ENCODE results near the gene ZNF317. TPM values are rescaled to one million over a fixed set of nuclear protein-coding genes. Genes with fewer than 3 reads are reported as not detected.

ZNF317 gene
- total RNA-seq = 14.0 TPM
- polyA plus RNA-seq = 17.0 TPM

DNA sequence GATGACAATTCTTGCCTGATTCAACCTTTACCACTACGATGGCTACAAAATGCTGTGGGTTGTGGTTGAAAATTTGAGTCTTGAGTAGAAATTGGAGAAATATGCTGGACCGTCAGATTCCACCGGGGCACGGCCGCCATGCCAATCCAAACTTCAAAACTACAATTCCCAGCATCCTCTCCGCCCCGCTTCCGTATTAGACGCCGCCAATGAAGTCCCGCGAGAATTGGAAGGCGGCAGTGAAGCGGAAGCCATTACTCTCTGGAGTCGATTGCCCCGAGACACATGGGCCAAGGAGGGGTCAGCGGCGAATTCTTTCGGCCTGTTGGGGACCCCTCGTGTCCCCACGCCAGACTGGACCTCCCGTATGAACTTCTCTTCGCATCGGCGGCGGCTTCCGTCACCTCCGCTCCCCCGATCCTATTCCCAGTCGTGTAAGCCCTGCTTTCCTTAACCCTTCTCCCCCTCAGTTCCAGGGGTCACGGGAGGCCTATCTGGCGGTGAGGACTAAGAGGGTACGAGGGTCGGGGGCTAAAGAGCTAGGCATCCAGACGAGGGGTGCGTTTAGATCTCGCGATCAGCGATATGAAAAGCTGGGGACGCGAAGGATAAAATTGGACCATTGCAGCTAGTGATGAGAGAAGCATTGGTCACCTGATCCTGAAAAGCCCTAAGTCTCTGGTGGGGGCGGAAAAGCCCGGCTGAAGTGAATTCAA, at the start of gene ZNF317:
Gene ZNF317 (plus strand): TSS at position 239 of the 716 bp plus-strand sequence. CDS start 15,620 bp downstream, outside the sequence.
- peak within 1 kb of the TSS; percentile 70 for H3K4me3 ChIP-seq (ENCODE audit: low read depth, low read length)
- H3K36me3 ChIP-seq (ENCODE audit: insufficient read depth) = no peaks in the 10 kb centered on the region
- H3K4me1 ChIP-seq (ENCODE audit: insufficient read depth) = no peaks in the 10 kb centered on the region
- peak within 1 kb of the TSS; percentile 44 for H3K27ac ChIP-seq (ENCODE audit: low read depth)
- peak; percentile 92 for DNase-seq (ENCODE audit: extremely low spot score)
- WGBS = under 1% methylated on average over 43 of the region's 43 CpGs

- Histone ChIP-seq H3K4me3 (ENCODE audit: low read depth, low read length) (no peak within 1 kb of the TSS), H3K4me1 (ENCODE audit: insufficient read depth) (no peaks in the 10 kb centered on the region), H3K36me3 (ENCODE audit: insufficient read depth) (no peaks in the 10 kb centered on the region), H3K27ac (ENCODE audit: low read depth) (no peak within 1 kb of the TSS)
- 58% methylated on average over 8 of the region's 8 CpGs for WGBS
- DNase-seq (ENCODE audit: extremely low spot score) = no peak
Observed at GRCh38 chr19:9107375-9107774, 32.8 kb upstream of the ZNF317 start, which contains the start of gene OR7G2. TSS of gene OR7G2 (minus strand) at chr19:9107475. CDS start at chr19:9103243, 4,232 bp downstream.

DNA sequence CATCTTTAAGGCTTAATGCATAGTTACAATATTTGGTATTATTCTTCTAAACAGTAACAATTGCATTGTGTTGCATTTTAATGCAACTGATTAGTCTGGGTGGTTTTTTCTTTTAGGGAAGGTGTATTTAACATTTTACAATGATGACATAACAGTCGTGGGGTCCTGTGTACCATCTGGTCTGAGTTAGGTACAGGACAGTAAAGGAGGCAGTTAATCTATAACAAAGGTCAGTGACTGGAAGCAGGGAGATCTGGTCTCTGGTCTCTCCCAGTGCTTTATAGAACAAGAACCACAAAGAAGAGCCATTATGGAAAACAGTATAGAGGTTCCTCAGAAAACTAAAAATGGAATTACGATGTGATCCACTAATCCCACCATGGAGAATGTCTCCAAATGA, 30.2 kb upstream of the ZNF317 start:
- no peak overlapping the region for H3K4me3 ChIP-seq (ENCODE audit: low read depth, low read length)
- H3K4me1 ChIP-seq (ENCODE audit: insufficient read depth) = no peaks in the 10 kb centered on the region
- 40% methylated on average over 2 of the region's 2 CpGs for WGBS
- H3K36me3 ChIP-seq (ENCODE audit: insufficient read depth) = no peaks in the 10 kb centered on the region
- no peak for DNase-seq (ENCODE audit: extremely low spot score)
- no peak overlapping the region for H3K27ac ChIP-seq (ENCODE audit: low read depth)

GRCh38 chr19:9115307-9115813, 24.8 kb upstream of the ZNF317 start, which contains the start of gene OR7G1:
TSS of gene OR7G1 (minus strand) at chr19:9115763. CDS start at chr19:9115763, 0 bp downstream.
- no peaks in the 10 kb centered on the region for H3K4me1 ChIP-seq (ENCODE audit: insufficient read depth)
- WGBS = 91% methylated on average over 2 of the region's 2 CpGs
- DNase-seq (ENCODE audit: extremely low spot score) = no peak
- no peak within 1 kb of the TSS for H3K4me3 ChIP-seq (ENCODE audit: low read depth, low read length)
- no peaks in the 10 kb centered on the region for H3K36me3 ChIP-seq (ENCODE audit: insufficient read depth)
- no peak within 1 kb of the TSS for H3K27ac ChIP-seq (ENCODE audit: low read depth)

GRCh38 chr19:9116547-9116946, 23.6 kb upstream of the ZNF317 start:
- Histone ChIP-seq H3K36me3 (ENCODE audit: insufficient read depth) (no peaks in the 10 kb centered on the region), H3K4me3 (ENCODE audit: low read depth, low read length) (no peak overlapping the region), H3K27ac (ENCODE audit: low read depth) (no peak overlapping the region), H3K4me1 (ENCODE audit: insufficient read depth) (no peaks in the 10 kb centered on the region)
- WGBS = 59% methylated on average over 5 of the region's 5 CpGs
- DNase-seq (ENCODE audit: extremely low spot score) = no peak

DNA sequence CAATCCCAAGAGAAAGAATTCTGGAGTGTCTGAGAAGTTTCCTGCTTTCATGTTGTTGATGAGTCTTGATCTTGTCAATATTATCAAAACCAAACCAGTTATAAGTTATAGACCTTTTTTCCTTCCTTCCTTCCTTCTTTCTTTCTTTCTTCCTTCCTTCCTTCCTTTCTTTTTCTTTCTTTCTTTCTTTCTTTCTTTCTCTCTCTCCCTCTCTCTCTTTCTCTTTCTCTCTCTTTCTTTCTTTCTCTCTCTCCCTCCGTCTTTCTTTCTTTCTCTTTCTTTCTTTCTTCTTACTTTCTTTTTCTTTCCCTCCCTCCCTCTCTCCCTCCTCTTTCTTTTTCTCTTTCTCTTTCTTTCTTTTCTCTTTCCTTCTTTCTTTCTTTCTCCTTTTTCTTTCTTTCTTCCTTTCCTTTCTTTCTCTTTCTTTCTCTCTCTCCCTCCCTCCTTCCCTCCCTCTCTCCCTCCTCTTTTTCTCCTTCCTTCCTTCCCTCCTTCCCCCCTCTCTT, 13.2 kb upstream of the ZNF317 start, which contains the start of gene OR7G3:
Gene OR7G3 (minus strand): TSS at position 51 of the 506 bp plus-strand sequence. CDS start 0 bp downstream, at position 51.
- no peak within 1 kb of the TSS for H3K27ac ChIP-seq (ENCODE audit: low read depth)
- no peaks in the 10 kb centered on the region for H3K36me3 ChIP-seq (ENCODE audit: insufficient read depth)
- no peak within 1 kb of the TSS for H3K4me3 ChIP-seq (ENCODE audit: low read depth, low read length)
- WGBS = 80% methylated on average over 1 of the region's 1 CpG
- H3K4me1 ChIP-seq (ENCODE audit: insufficient read depth) = no peaks in the 10 kb centered on the region
- no peak for DNase-seq (ENCODE audit: extremely low spot score)

GRCh38 chr19:9128171-9128570, 12.0 kb upstream of the ZNF317 start:
- Histone ChIP-seq H3K4me3 (ENCODE audit: low read depth, low read length) (no peak overlapping the region), H3K36me3 (ENCODE audit: insufficient read depth) (no peaks in the 10 kb centered on the region), H3K27ac (ENCODE audit: low read depth) (no peak overlapping the region), H3K4me1 (ENCODE audit: insufficient read depth) (no peaks in the 10 kb centered on the region)
- no peak for DNase-seq (ENCODE audit: extremely low spot score)
- WGBS = 70% methylated on average over 3 of the region's 3 CpGs

- no peak for DNase-seq (ENCODE audit: extremely low spot score)
- H3K4me1 ChIP-seq (ENCODE audit: insufficient read depth) = no peaks in the 10 kb centered on the region
- H3K27ac ChIP-seq (ENCODE audit: low read depth) = no peak overlapping the region
- no peak overlapping the region for H3K4me3 ChIP-seq (ENCODE audit: low read depth, low read length)
- WGBS = 45% methylated on average over 1 of the region's 1 CpG
- no peaks in the 10 kb centered on the region for H3K36me3 ChIP-seq (ENCODE audit: insufficient read depth)
Observed at GRCh38 chr19:9130965-9131364, 9.2 kb upstream of the ZNF317 start.

GRCh38 chr19:9132422-9132821, 7.8 kb upstream of the ZNF317 start:
- H3K4me3 ChIP-seq (ENCODE audit: low read depth, low read length) = no peak overlapping the region
- DNase-seq (ENCODE audit: extremely low spot score) = no peak
- WGBS = 63% methylated on average over 5 of the region's 5 CpGs
- no peaks in the 10 kb centered on the region for H3K36me3 ChIP-seq (ENCODE audit: insufficient read depth)
- no peaks in the 10 kb centered on the region for H3K4me1 ChIP-seq (ENCODE audit: insufficient read depth)
- no peak overlapping the region for H3K27ac ChIP-seq (ENCODE audit: low read depth)

DNA sequence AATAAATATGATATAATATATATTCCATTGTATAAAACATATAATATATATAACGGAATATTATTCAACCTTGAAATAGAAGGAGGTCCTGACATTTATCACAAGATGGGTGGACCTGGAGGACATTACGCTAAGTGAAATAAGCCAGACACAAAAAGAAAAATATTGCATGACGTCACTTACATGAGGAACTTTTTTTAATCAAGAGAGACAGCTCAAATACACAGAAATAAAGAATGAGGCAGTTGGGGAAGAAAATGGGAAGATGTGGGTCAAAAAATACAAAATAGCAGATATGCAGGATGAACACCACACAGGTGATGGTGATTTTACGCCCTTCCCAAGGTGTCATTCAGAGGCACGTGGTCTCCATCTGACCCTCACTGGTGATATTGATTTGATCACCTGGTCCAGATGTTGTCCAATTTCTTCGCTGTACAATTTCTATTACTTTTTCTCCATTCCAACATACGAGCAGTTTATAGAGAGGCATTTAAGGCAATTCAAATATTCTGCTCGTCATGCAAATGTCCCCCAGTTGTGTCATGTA, 513 bp upstream of the ZNF317 start:
- no peak for DNase-seq (ENCODE audit: extremely low spot score)
- WGBS = 30% methylated on average over 8 of the region's 8 CpGs
- Histone ChIP-seq H3K27ac (ENCODE audit: low read depth) (peak overlapping the region; percentile 43), H3K4me3 (ENCODE audit: low read depth, low read length) (peak overlapping the region; percentile 70), H3K4me1 (ENCODE audit: insufficient read depth) (no peaks in the 10 kb centered on the region), H3K36me3 (ENCODE audit: insufficient read depth) (no peaks in the 10 kb centered on the region)

GRCh38 chr19:9144920-9145319, 4.7 kb downstream of the ZNF317 start:
- DNase-seq (ENCODE audit: extremely low spot score) = no peak
- no peak overlapping the region for H3K4me3 ChIP-seq (ENCODE audit: low read depth, low read length)
- WGBS = 97% methylated on average over 5 of the region's 5 CpGs
- H3K4me1 ChIP-seq (ENCODE audit: insufficient read depth) = no peaks in the 10 kb centered on the region
- H3K36me3 ChIP-seq (ENCODE audit: insufficient read depth) = no peaks in the 10 kb centered on the region
- no peak overlapping the region for H3K27ac ChIP-seq (ENCODE audit: low read depth)

DNA sequence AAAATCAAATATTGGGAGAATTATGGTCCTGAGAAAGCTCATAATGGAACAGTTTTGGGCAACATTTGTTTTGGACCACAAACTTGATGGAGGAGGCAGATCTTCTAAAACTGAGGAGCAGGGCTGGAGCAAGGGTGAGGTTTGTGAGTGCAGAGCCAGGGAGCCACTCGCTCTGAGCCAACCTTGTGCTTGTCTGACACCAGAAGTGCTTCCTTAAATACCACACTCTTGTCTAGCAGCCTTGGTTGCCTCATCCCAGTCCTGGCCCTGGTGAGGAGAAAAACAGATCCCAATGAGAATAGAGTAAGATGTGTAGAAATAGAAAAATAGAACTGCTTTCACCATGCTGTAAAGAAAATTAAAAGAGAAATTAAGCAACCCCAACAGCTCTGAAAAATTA, 6.7 kb downstream of the ZNF317 start:
- 98% methylated on average over 1 of the region's 1 CpG for WGBS
- DNase-seq (ENCODE audit: extremely low spot score) = no peak

DNA sequence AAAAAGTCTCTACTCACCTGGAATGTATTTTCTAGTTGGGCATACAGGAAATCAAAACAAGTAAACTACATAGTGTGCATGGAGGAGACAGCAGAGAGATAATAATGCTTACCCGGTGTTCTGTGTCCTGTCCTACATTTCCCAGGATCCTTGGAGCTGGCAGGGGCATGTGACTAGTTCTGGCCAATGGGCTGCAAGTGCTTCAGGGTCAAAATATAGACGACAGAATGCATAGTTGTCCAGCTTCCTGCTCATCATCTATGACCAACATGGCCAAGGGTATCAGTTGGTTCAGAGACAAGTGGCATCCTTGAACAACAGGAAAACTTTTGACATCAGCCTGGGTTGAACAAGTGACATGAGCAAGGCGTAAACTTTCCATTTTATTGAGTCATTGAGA, 8.5 kb downstream of the ZNF317 start:
- Histone ChIP-seq H3K4me3 (ENCODE audit: low read depth, low read length) (no peak overlapping the region), H3K4me1 (ENCODE audit: insufficient read depth) (no peaks in the 10 kb centered on the region), H3K27ac (ENCODE audit: low read depth) (no peak overlapping the region), H3K36me3 (ENCODE audit: insufficient read depth) (no peaks in the 10 kb centered on the region)
- 99% methylated on average over 3 of the region's 3 CpGs for WGBS
- DNase-seq (ENCODE audit: extremely low spot score) = no peak

More for the DNA sequence above, 6.7 kb downstream of the ZNF317 start:
- no peak overlapping the region for H3K4me3 ChIP-seq (ENCODE audit: low read depth, low read length)
- H3K36me3 ChIP-seq (ENCODE audit: insufficient read depth) = no peaks in the 10 kb centered on the region
- H3K4me1 ChIP-seq (ENCODE audit: insufficient read depth) = no peaks in the 10 kb centered on the region
- no peak overlapping the region for H3K27ac ChIP-seq (ENCODE audit: low read depth)

- H3K36me3 ChIP-seq (ENCODE audit: insufficient read depth) = no peaks in the 10 kb centered on the region
- no peak overlapping the region for H3K27ac ChIP-seq (ENCODE audit: low read depth)
- H3K4me1 ChIP-seq (ENCODE audit: insufficient read depth) = no peaks in the 10 kb centered on the region
- no peak for DNase-seq (ENCODE audit: extremely low spot score)
- no peak overlapping the region for H3K4me3 ChIP-seq (ENCODE audit: low read depth, low read length)
- 95% methylated on average over 4 of the region's 4 CpGs for WGBS
Observed at GRCh38 chr19:9149997-9150396, 9.8 kb downstream of the ZNF317 start.
